SK-N-DZ (cell line): ENCODE results near the gene HES2.
"Not testable (repeated sequence)": the region's sequence is repeated elsewhere in the genome, so short reads cannot be mapped to it uniquely, and the experiment has no call there.

Source experiments
- DNase-seq: peaks from one replicate; pipeline ENCODE4 v3.0.0-alpha.2; 2015; ENCODE audit warnings: low spot score
- small RNA-seq, 2 experiments: library from RNA; depleted of rRNA; stranded (forward); fragments of <200 nt; gene quantifications; one replicate each; pipeline ENCODE3, GENCODE V24; 2014

HES2 gene

DNA sequence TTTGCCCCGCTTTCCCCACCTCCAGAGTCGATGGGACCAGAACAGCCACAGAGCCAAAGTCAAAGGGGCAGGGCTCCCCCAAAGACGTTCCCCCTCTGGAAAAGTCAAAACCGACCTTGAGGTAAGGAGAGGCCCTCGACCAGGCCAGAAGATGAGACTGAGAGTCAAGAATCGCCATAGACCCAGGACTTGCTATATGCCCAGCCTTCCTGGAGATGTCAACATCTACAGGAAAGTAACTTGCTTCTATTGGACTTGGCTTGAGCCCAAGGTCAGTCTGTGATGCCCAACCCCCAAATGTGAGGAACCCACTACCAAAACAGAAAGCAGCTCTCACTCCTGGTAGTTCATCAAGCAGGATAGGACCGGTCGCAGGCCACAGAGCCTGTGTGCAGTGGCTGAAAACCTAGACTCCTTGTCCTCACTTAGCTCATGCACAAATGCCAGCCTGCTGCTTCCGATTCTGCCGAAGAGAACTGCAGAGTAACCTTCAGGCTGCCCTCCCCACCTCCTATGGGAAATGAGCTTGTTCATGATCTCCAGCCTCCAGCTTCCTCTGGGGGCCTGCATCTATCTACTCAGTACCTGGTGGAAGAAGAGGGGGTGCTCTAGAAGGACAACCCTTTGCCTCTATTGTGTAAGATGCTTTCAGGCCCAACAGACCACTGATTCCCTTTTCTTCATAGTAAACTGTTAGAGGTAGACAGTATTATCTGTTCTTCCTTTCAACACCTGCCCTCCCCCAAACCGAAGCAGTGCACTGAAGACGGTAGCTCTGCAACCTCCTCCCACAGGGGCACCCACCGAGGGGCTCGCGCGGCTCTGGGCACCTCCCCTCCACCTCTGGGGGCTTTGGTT is 27.5 kb downstream of the HES2 start:
- no peak for DNase-seq

- DNase-seq, result no peak
Measured at GRCh38 chr1:6389971-6390370, 29.7 kb downstream of the HES2 start.

DNA sequence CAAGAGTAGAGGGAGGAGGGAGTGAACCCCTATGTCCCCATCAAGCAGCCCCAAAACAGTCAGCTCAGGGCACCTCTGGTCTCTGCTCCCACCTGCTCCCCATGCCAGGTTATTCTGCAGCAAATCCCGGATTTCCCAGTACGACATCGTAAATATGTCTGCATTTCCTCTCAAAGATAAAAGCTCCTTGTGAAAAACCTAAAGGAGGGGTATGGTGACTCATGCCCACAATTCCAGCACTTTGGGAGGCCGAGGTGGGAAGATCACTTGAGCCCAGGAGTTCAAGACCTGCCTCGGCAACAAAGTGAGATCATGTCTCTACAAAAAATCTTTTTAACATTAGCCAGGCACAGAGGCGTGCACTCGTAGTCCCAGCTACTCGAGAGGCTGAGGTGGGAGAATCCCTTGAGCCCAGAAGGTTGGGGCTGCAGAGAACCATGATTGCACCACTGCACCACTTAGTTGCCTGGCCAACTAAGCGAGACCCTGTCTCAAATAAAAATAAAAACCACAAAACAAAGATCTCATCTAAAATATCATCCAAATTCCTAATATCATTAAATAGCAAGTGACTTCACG is 33.3 kb downstream of the HES2 start:
- no peak for DNase-seq

- peak; percentile 36 for DNase-seq
Measured at GRCh38 chr1:6385488-6386191, 34.1 kb downstream of the HES2 start.

GRCh38 chr1:6384962-6385361 is 34.8 kb downstream of the HES2 start:
- no peak for DNase-seq

DNA sequence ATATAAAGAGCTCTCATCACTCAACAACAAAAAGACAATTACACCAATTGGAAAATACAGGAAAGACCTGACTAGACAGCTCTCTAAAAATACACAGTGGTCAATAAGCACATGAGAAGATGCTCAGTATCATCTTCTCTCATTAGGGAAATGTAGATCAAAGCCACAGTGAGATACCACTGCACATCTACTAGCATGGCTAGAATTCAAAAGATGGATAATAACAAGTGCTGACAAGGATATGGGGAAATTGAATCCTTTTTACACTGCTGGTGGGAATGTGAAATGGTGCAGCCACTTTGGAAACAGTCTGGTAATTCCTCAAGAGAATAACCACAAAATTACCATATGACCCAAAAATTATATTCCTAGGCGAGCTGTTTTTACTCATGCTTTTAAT is 35.6 kb downstream of the HES2 start:
- no peak for DNase-seq

DNA sequence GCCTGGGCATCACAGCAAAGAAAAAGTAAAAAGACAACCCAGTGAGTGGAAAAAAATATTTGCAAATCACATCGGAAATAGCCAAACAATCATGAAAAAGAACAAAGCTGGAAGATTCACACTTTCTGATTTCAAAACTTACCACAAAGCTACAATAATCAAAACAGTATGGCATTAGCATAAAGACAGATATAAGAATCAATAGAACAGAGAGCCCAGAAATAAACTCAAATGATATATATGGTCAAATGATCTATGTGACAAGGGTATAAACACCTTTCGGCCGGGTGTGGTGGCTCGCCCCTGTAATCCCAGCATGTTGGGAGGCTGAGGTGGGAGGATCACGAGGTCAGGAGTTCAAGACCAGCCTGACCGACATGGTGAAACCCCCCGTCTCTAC is 39.7 kb downstream of the HES2 start:
- DNase-seq, result no peak

GRCh38 chr1:6378096-6378746 is 41.5 kb downstream of the HES2 start:
- peak; percentile 31 for DNase-seq

DNA sequence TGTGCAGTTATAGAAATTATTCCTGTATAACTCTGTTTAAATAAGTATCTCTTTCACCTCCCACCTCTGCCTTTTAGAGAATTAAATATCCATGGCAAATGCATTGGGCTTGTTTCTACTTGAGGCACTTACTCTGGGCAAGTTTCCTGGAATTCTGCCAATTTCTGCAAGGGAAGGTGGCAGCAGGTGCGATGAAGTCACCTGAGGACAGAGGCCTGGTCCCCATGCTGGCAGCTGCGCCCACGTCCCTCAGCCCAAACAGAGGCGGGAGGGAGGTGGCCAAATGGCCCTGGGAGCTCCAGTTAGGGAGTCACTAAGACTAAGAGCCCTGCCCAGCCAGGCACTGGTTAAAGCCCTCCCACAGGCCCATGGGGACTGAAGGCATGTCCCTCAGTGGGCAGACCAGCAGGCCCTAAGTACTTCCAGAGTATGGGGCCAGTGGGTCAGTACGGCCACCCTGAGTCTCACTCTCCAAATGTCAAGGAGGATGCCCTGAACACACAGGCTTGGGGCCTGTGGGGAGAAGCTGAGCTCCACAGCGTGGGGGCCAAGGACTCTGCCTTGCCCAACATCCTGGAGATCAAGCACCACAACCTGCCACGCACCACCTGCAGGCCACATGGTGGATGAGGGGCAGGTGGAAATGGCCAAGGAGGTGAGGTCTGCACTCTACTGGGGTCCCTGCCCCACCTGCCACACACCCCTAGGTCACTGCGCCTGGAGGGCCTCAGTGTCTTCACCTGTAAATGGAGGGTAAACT is 45.6 kb downstream of the HES2 start:
- no peak for DNase-seq

GRCh38 chr1:6372236-6372635 is 47.5 kb downstream of the HES2 start:
- DNase-seq, result not testable (repeated sequence)

- DNase-seq, result no peak
Measured at GRCh38 chr1:6370006-6370405, 49.7 kb downstream of the HES2 start.

GRCh38 chr1:6367381-6368012 is 52.2 kb downstream of the HES2 start:
- no peak for DNase-seq

DNA sequence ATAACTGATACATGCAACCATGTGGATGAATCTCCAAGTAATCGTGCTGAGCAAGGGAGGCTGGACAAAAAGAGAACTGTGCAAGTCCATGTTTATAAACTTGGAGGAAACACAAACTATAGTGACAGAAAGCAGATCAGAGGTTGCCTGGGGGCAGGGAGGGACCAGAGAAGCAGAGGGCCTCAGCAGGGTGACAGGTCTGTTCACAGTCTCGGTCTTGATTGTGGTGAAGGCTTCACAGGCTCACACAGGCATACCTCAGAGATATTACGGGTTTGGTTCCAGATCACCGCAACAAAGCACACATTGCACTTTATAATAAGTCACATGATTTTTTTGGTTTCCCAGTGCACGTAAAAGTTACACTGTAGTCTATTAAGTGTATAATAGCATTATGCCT is 54.7 kb downstream of the HES2 start:
- DNase-seq, result no peak

GRCh38 chr1:6363085-6363884 is 56.4 kb downstream of the HES2 start:
- not testable (repeated sequence) for DNase-seq

Small RNA genes within 50 kb of the gene (small RNA-seq; reads per million reads assigned to genes)
- gene MIR4252, result 0 reads per million in 2 experiments
